HEK293 (cell line): ENCODE results near the gene LDLRAD4.

Source experiments
- CTCF ChIA-PET: fragments of 350-600 bp; formaldehyde crosslinking; extraction: SDS; loops from one replicate; lab custom pipeline; 2021; ENCODE audit warnings: antibody characterized with exemption; lab: Yijun Ruan, JAX
- POLR2A ChIA-PET: fragments of 300-600 bp; formaldehyde crosslinking; extraction: SDS; loops from one replicate; lab custom pipeline; 2020; ENCODE audit warnings: antibody characterized with exemption, inconsistent platforms; lab: Yijun Ruan, JAX
- H3K27ac ChIP-seq: fragments of 200-500 bp; sonication (Bioruptor generic); 2 replicates; pipeline ENCODE4 v1.5.1; 2014; ENCODE audit warnings: low read depth, low read length, control low read depth, inconsistent platforms; ENCODE audit errors: extremely low read depth
- H3K36me3 ChIP-seq, 2 experiments: fragments of 200-500 bp in 1 of 2; sonication (Bioruptor generic) in 1 of 2; 1 replicate in 1 of 2; 2 replicates in 1 of 2; pipeline ENCODE4 v1.5.1; 2014 to 2017; ENCODE audit warnings: inconsistent platforms in 2 of 2, low read length in 2 of 2; ENCODE audit not compliant: control insufficient read depth in 2 of 2, insufficient read depth in 1 of 2
- H3K4me1 ChIP-seq: fragments of 200-500 bp; sonication (Bioruptor generic); 2 replicates; pipeline ENCODE4 v1.5.1; 2014; ENCODE audit warnings: mild to moderate bottlenecking, low read length, inconsistent platforms; ENCODE audit not compliant: control insufficient read depth, insufficient read depth
- H3K4me3 ChIP-seq: 2 replicates; pipeline ENCODE4 v1.5.1; 2011; ENCODE audit warnings: low read depth, mild to moderate bottlenecking, control low read depth, low read length, moderate library complexity
- H3K9me3 ChIP-seq: fragments of 200-500 bp; sonication (Bioruptor generic); 2 replicates; pipeline ENCODE4 v1.5.1; 2014; ENCODE audit warnings: low read depth, low read length, inconsistent platforms; ENCODE audit not compliant: control insufficient read depth, insufficient read depth
- SCRT1 ChIP-seq: fragments of 450-650 bp; formaldehyde crosslinking; IDR thresholded peaks from 2 replicates; pipeline ENCODE4 v1.5.1; 2016; ENCODE audit warnings: missing biosample characterization, missing genetic modification characterization, borderline replicate concordance
- SCRT2 ChIP-seq: fragments of 450-650 bp; formaldehyde crosslinking; IDR thresholded peaks from 2 replicates; pipeline ENCODE4 v1.5.1; 2016; ENCODE audit warnings: missing biosample characterization, missing genetic modification characterization
- ZIC2 ChIP-seq: fragments of 450-650 bp; formaldehyde crosslinking; IDR thresholded peaks from 2 replicates; pipeline ENCODE4 v1.5.1; 2016; ENCODE audit warnings: missing biosample characterization, missing genetic modification characterization
- ZNF169 ChIP-seq: fragments of 450-650 bp; formaldehyde crosslinking; IDR thresholded peaks from 2 replicates; pipeline ENCODE4 v1.5.1; 2016; ENCODE audit warnings: missing biosample characterization, missing genetic modification characterization
- ZNF18 ChIP-seq: fragments of 450-650 bp; formaldehyde crosslinking; IDR thresholded peaks from 2 replicates; pipeline ENCODE4 v1.5.1; 2016; ENCODE audit warnings: missing biosample characterization, missing genetic modification characterization
- ZNF354C ChIP-seq: fragments of 450-650 bp; formaldehyde crosslinking; IDR thresholded peaks from 2 replicates; pipeline ENCODE4 v1.5.1; 2016; ENCODE audit warnings: missing biosample characterization, missing genetic modification characterization, low read depth, borderline replicate concordance
- ZNF426 ChIP-seq: fragments of 450-650 bp; formaldehyde crosslinking; IDR thresholded peaks from 2 replicates; pipeline ENCODE4 v1.5.1; 2017; ENCODE audit warnings: missing biosample characterization, missing genetic modification characterization, mild to moderate bottlenecking, inconsistent platforms, moderate library complexity
- ZNF561 ChIP-seq: fragments of 450-650 bp; IDR thresholded peaks from 2 replicates; pipeline ENCODE4 v1.5.1; 2018; ENCODE audit warnings: missing biosample characterization, missing genetic modification characterization, borderline replicate concordance
- TF ChIP-seq, protein P1 (sequence below): fragments of 450-650 bp; formaldehyde crosslinking; IDR thresholded peaks from 2 replicates; pipeline ENCODE4 v1.5.1; 2017; ENCODE audit warnings: missing biosample characterization, missing genetic modification characterization
- TF ChIP-seq, protein P2 (sequence below): fragments of 450-650 bp; formaldehyde crosslinking; IDR thresholded peaks from 2 replicates; pipeline ENCODE4 v1.5.1; 2016; ENCODE audit warnings: missing biosample characterization, missing genetic modification characterization
- TF ChIP-seq, protein P3 (sequence below): fragments of 450-650 bp; formaldehyde crosslinking; IDR thresholded peaks from 2 replicates; pipeline ENCODE4 v1.5.1; 2016; ENCODE audit warnings: missing biosample characterization, missing genetic modification characterization, borderline replicate concordance
- TF ChIP-seq, protein P4 (sequence below): fragments of 450-650 bp; formaldehyde crosslinking; IDR thresholded peaks from 2 replicates; pipeline ENCODE4 v1.5.1; 2016; ENCODE audit warnings: missing biosample characterization, missing genetic modification characterization, low read depth

The LDLRAD4 gene

GRCh38 chr18:13254971-13255927 is 36.7 kb downstream of the LDLRAD4 start:
- Histone ChIP-seq H3K27ac (no peak overlapping the region), H3K36me3 (no peaks in the 10 kb centered on the region), H3K4me3 (no peak overlapping the region), H3K9me3 (no peaks in the 10 kb centered on the region), H3K4me1 (no peaks in the 10 kb centered on the region)
- no peak for TF ChIP-seq ZNF426 (tag by site-specific recombination)
- TF ChIP-seq, protein P1, sequence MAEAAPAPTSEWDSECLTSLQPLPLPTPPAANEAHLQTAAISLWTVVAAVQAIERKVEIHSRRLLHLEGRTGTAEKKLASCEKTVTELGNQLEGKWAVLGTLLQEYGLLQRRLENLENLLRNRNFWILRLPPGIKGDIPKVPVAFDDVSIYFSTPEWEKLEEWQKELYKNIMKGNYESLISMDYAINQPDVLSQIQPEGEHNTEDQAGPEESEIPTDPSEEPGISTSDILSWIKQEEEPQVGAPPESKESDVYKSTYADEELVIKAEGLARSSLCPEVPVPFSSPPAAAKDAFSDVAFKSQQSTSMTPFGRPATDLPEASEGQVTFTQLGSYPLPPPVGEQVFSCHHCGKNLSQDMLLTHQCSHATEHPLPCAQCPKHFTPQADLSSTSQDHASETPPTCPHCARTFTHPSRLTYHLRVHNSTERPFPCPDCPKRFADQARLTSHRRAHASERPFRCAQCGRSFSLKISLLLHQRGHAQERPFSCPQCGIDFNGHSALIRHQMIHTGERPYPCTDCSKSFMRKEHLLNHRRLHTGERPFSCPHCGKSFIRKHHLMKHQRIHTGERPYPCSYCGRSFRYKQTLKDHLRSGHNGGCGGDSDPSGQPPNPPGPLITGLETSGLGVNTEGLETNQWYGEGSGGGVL (tag by site-specific recombination): no peak
- TF ChIP-seq ZIC2 (tag by site-specific recombination): 0 out of 2 replicates have a peak, but pooled peaks have one; percentile 20
- ChIA-PET CTCF (no interaction called here), POLR2A (no interaction called here)

DNA sequence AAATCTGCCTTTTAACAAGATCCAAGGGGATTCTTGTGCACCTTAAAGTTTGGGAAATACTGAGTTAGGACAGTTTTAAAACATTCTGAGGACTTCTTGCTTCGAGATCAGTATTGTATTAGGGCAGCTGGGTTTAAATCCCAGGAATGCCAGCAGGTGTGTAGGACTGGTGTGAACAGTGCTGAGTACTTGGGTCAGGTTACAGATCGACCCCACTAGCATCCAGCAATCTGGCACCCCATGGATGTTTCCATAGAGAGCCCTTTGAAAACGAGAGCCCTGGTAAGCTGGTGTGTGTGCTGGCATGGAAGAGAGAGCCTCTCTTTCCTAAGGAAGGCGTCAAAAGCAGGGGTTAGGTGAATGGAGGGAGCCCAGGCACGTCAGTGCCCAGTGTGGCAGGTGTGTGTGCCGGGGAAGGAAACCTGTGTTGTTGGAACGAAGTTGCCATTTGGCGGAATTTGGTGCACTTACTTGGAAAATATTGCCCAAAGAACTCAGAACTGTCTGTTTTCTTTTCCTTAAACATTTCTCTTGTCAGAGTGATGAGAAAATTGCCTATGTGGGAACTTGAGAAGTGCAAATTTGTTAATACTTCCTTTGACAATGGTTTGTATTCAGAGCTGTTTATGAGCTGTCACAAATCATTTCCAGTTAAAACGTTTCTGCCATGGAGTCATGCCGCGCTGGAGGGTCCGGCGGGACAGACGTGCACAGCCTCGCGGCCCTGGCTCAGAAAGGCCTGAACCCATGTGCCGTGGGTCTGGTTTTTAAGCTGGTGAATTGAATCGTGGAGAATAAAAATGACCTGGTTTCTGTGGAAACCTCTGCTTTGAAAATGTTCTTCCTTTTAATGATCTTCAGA is 38.1 kb downstream of the LDLRAD4 start:
- ChIA-PET POLR2A (no interaction called here), CTCF (no interaction called here)
- H3K4me3 ChIP-seq: no peak overlapping the region
- no peaks in the 10 kb centered on the region for H3K36me3 ChIP-seq
- H3K27ac ChIP-seq: no peak overlapping the region
- no peaks in the 10 kb centered on the region for H3K9me3 ChIP-seq
- peak; percentile 69; the same call in 1 of the 2 replicates for TF ChIP-seq ZNF18 (tag by site-specific recombination)
- TF ChIP-seq ZNF169 (tag by site-specific recombination): no peak
- peak; percentile 74 for TF ChIP-seq ZIC2 (tag by site-specific recombination)
- H3K4me1 ChIP-seq: no peaks in the 10 kb centered on the region

DNA sequence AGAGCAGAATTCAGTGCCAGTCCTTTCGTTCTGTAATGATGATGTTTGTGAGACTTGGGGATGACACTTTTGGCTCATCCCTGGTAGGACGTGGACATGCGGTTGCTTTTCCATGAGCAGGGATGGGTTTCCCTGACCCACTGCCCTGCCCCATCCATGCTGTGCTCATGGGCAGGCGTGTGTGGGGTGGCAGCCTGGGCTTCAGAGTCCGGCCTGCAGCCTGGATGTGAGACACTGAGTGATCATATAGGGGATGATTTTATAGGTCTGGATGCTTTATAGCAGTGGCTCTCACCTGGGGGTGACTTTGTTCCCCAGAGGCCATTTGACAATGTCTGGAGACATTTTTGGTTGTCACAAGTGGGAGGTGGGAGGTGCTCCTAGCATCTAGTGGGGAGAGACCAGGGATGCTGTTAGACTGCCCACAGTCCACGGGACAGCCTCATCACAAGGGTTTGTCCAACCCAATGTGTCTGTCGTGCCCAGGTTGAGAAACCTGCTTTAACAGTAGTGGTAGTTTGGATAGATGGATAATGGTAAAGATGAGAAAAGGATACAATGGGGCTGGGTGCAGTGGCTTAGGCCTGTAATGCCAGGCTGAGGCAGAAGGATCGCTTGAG is 38.9 kb downstream of the LDLRAD4 start:
- Histone ChIP-seq H3K4me3 (no peak overlapping the region), H3K4me1 (no peaks in the 10 kb centered on the region), H3K36me3 (no peaks in the 10 kb centered on the region), H3K9me3 (no peaks in the 10 kb centered on the region)
- POLR2A ChIA-PET: no interaction called here
- TF ChIP-seq, protein P2, sequence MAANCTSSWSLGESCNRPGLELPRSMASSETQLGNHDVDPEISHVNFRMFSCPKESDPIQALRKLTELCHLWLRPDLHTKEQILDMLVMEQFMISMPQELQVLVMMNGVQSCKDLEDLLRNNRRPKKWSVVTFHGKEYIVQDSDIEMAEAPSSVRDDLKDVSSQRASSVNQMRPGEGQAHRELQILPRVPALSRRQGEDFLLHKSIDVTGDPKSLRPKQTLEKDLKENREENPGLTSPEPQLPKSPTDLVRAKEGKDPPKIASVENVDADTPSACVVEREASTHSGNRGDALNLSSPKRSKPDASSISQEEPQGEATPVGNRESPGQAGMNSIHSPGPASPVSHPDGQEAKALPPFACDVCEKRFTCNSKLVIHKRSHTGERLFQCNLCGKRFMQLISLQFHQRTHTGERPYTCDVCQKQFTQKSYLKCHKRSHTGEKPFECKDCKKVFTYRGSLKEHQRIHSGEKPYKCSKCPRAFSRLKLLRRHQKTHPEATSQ (tag by site-specific recombination): no peak
- TF ChIP-seq SCRT2 (tag by site-specific recombination): no peak
- TF ChIP-seq ZNF354C (tag by site-specific recombination): no peak
- TF ChIP-seq SCRT1 (tag by site-specific recombination): no peak
- TF ChIP-seq, protein P3, sequence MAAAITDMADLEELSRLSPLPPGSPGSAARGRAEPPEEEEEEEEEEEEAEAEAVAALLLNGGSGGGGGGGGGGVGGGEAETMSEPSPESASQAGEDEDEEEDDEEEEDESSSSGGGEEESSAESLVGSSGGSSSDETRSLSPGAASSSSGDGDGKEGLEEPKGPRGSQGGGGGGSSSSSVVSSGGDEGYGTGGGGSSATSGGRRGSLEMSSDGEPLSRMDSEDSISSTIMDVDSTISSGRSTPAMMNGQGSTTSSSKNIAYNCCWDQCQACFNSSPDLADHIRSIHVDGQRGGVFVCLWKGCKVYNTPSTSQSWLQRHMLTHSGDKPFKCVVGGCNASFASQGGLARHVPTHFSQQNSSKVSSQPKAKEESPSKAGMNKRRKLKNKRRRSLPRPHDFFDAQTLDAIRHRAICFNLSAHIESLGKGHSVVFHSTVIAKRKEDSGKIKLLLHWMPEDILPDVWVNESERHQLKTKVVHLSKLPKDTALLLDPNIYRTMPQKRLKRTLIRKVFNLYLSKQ (tag by site-specific recombination): no peak
- TF ChIP-seq, protein P4, sequence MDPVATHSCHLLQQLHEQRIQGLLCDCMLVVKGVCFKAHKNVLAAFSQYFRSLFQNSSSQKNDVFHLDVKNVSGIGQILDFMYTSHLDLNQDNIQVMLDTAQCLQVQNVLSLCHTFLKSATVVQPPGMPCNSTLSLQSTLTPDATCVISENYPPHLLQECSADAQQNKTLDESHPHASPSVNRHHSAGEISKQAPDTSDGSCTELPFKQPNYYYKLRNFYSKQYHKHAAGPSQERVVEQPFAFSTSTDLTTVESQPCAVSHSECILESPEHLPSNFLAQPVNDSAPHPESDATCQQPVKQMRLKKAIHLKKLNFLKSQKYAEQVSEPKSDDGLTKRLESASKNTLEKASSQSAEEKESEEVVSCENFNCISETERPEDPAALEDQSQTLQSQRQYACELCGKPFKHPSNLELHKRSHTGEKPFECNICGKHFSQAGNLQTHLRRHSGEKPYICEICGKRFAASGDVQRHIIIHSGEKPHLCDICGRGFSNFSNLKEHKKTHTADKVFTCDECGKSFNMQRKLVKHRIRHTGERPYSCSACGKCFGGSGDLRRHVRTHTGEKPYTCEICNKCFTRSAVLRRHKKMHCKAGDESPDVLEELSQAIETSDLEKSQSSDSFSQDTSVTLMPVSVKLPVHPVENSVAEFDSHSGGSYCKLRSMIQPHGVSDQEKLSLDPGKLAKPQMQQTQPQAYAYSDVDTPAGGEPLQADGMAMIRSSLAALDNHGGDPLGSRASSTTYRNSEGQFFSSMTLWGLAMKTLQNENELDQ: no peak
- TF ChIP-seq ZNF561 (tag by site-specific recombination): no peak
- TF ChIP-seq, all 188 proteins: peak for 0
- CTCF ChIA-PET: interaction anchor here (0.6 kb wide), 1 partner anchor 29 kb away, joined by 3 read pairs; no protein-coding TSS in a partner anchor
- no peak overlapping the region for H3K27ac ChIP-seq
